Panc1 (cell line): Measurements from ENCODE around the gene TBC1D12. TPM values are rescaled to one million over a fixed set of nuclear protein-coding genes. Genes with fewer than 3 reads are reported as not detected.

Experiments
- ATAC-seq: fragments of 200-7000 bp; cut with Tn5 transposase; 2 replicates; pipeline ENCODE4 v1.9.1; 2020; ENCODE audit warnings: mild to moderate bottlenecking, moderate library complexity
- BruUV-seq: library from RNA; stranded (reverse); fragments of 400-500 nt; replicated peaks from 2 replicates; lab custom pipeline; 2021; lab: Mats Ljungman, UMichigan
- CTCF ChIA-PET: fragments of 300-600 bp; sonication (Branson Sonifier 250); formaldehyde crosslinking; loops from one replicate; lab custom pipeline; 2022; ENCODE audit warnings: antibody characterized with exemption; lab: Charles Lee
- POLR2A ChIA-PET: fragments of 300-600 bp; sonication (Branson Sonifier 250); formaldehyde crosslinking; loops from one replicate; lab custom pipeline; 2022; ENCODE audit warnings: antibody characterized with exemption; lab: Charles Lee
- DNase-seq: peaks from one replicate; pipeline ENCODE4 v3.0.0-alpha.2; 2010; ENCODE audit warnings: low read depth, low spot score
- H3K27ac ChIP-seq: 2 replicates; pipeline ENCODE4 v1.5.1; 2011; ENCODE audit warnings: mild to moderate bottlenecking, low read length, inconsistent platforms
- H3K27me3 ChIP-seq: fragments of 200-500 bp; sonication (Bioruptor generic); 2 replicates; pipeline ENCODE4 v1.6.0; 2014; ENCODE audit warnings: low read length, inconsistent platforms; ENCODE audit not compliant: control insufficient read depth, insufficient read depth
- H3K36me3 ChIP-seq: fragments of 200-500 bp; sonication (Bioruptor generic); 2 replicates; pipeline ENCODE4 v1.5.1; 2014; ENCODE audit warnings: inconsistent platforms, mild to moderate bottlenecking, low read length, moderate library complexity; ENCODE audit not compliant: control insufficient read depth, insufficient read depth
- H3K4me1 ChIP-seq: 2 replicates; pipeline ENCODE4 v1.5.1; 2011; ENCODE audit warnings: inconsistent platforms, mild to moderate bottlenecking, low read length, moderate library complexity; ENCODE audit not compliant: control insufficient read depth, insufficient read depth
- H3K4me3 ChIP-seq, 2 experiments: 2 replicates each; pipeline ENCODE4 v1.5.1; 2011 to 2012; ENCODE audit warnings: low read depth in 2 of 2, low read length in 2 of 2, mild to moderate bottlenecking in 2 of 2, inconsistent platforms in 1 of 2, moderate library complexity in 1 of 2
- H3K9me3 ChIP-seq: fragments of 200-500 bp; sonication (Bioruptor generic); 2 replicates; pipeline ENCODE4 v1.5.1; 2014; ENCODE audit warnings: low read depth, mild to moderate bottlenecking, inconsistent platforms, low read length, moderate library complexity; ENCODE audit not compliant: control insufficient read depth, insufficient read depth
- POLR2AphosphoS5 ChIP-seq: IDR thresholded peaks from 2 replicates; pipeline ENCODE4 v1.6.1; 2012; ENCODE audit warnings: mild to moderate bottlenecking, low read depth, low read length, moderate library complexity
- SIN3A ChIP-seq: IDR thresholded peaks from 2 replicates; pipeline ENCODE4 v1.6.1; 2012; ENCODE audit warnings: low read depth, mild to moderate bottlenecking, low read length, moderate library complexity, borderline replicate concordance; ENCODE audit not compliant: insufficient read depth
- TCF7L2 ChIP-seq: IDR thresholded peaks from 2 replicates; pipeline ENCODE4 v1.6.1; 2011; ENCODE audit warnings: mild to moderate bottlenecking, low read depth, low read length, inconsistent platforms
- in situ Hi-C: cut with HindIII; loops from 2 replicates; pipeline ENCODE4 v1.10.0; 2016; ENCODE audit warnings: low sequenced_read_pairs, low pct_unique_long_range_greater_than_20kb
- intact Hi-C: fragments of 100-400 bp; cut with micrococcal nuclease; formaldehyde crosslinking; loops from one replicate; pipeline ENCODE4 v1.10.0; 2022; ENCODE audit not compliant: unreplicated experiment
- total RNA-seq: library from RNA; stranded (reverse); gene quantifications from one replicate; pipeline ENCODE4 v1.2.1, GENCODE V29; 2021; ENCODE audit not compliant: unreplicated experiment
- TF ChIP-seq, protein P1 (sequence below), 2 experiments: IDR thresholded peaks; 2 replicates each; pipeline ENCODE4 v1.6.1; 2011 to 2012; ENCODE audit warnings: low read depth in 2 of 2, control low read depth in 1 of 2, low read length in 1 of 2, mild to moderate bottlenecking in 1 of 2, moderate library complexity in 1 of 2; ENCODE audit not compliant: insufficient read depth in 1 of 2
- TF ChIP-seq, protein P2 (sequence below): fragments of 450-650 bp; IDR thresholded peaks from 2 replicates; pipeline ENCODE4 v1.5.1; 2017; ENCODE audit warnings: mild to moderate bottlenecking

TBC1D12 gene
- total RNA-seq, 1 experiment from 2014 or later = 23.7 TPM

- BruUV-seq = no TSS peak
- DNase-seq = no peak
- no peak overlapping the region for H3K27ac ChIP-seq
- no peaks in the 10 kb centered on the region for H3K9me3 ChIP-seq
- TF ChIP-seq, protein P1, sequence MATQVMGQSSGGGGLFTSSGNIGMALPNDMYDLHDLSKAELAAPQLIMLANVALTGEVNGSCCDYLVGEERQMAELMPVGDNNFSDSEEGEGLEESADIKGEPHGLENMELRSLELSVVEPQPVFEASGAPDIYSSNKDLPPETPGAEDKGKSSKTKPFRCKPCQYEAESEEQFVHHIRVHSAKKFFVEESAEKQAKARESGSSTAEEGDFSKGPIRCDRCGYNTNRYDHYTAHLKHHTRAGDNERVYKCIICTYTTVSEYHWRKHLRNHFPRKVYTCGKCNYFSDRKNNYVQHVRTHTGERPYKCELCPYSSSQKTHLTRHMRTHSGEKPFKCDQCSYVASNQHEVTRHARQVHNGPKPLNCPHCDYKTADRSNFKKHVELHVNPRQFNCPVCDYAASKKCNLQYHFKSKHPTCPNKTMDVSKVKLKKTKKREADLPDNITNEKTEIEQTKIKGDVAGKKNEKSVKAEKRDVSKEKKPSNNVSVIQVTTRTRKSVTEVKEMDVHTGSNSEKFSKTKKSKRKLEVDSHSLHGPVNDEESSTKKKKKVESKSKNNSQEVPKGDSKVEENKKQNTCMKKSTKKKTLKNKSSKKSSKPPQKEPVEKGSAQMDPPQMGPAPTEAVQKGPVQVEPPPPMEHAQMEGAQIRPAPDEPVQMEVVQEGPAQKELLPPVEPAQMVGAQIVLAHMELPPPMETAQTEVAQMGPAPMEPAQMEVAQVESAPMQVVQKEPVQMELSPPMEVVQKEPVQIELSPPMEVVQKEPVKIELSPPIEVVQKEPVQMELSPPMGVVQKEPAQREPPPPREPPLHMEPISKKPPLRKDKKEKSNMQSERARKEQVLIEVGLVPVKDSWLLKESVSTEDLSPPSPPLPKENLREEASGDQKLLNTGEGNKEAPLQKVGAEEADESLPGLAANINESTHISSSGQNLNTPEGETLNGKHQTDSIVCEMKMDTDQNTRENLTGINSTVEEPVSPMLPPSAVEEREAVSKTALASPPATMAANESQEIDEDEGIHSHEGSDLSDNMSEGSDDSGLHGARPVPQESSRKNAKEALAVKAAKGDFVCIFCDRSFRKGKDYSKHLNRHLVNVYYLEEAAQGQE (IDR thresholded peaks at IDR 0.05; ENCODE audit: insufficient read depth in 1 of 2, low read depth in 2 of 2, low read length in 1 of 2) = no peak
- TF ChIP-seq TCF7L2 (no peak), POLR2AphosphoS5 (no peak), SIN3A (no peak)
- TF ChIP-seq, protein P2, sequence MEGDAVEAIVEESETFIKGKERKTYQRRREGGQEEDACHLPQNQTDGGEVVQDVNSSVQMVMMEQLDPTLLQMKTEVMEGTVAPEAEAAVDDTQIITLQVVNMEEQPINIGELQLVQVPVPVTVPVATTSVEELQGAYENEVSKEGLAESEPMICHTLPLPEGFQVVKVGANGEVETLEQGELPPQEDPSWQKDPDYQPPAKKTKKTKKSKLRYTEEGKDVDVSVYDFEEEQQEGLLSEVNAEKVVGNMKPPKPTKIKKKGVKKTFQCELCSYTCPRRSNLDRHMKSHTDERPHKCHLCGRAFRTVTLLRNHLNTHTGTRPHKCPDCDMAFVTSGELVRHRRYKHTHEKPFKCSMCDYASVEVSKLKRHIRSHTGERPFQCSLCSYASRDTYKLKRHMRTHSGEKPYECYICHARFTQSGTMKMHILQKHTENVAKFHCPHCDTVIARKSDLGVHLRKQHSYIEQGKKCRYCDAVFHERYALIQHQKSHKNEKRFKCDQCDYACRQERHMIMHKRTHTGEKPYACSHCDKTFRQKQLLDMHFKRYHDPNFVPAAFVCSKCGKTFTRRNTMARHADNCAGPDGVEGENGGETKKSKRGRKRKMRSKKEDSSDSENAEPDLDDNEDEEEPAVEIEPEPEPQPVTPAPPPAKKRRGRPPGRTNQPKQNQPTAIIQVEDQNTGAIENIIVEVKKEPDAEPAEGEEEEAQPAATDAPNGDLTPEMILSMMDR = no peak
- intact Hi-C loops = no loop called here
- no peak overlapping the region for H3K4me3 ChIP-seq
- in situ Hi-C loops = no loop called here
- ChIA-PET CTCF (interaction anchor here (0.6 kb wide), 1 partner anchor 37 kb away, joined by 3 read pairs; no protein-coding TSS in a partner anchor), POLR2A (interaction anchor here (0.6 kb wide), 1 partner anchor 26 kb away, joined by 6 read pairs; no protein-coding TSS in a partner anchor)
- H3K27me3 ChIP-seq = no peaks in the 10 kb centered on the region
- no peaks in the 10 kb centered on the region for H3K36me3 ChIP-seq
- peaks cover 26% of the 10 kb centered on the region for H3K4me1 ChIP-seq
- no peak for ATAC-seq
Observed at GRCh38 chr10:94417321-94417720, 15.0 kb downstream of the TBC1D12 start.

DNA sequence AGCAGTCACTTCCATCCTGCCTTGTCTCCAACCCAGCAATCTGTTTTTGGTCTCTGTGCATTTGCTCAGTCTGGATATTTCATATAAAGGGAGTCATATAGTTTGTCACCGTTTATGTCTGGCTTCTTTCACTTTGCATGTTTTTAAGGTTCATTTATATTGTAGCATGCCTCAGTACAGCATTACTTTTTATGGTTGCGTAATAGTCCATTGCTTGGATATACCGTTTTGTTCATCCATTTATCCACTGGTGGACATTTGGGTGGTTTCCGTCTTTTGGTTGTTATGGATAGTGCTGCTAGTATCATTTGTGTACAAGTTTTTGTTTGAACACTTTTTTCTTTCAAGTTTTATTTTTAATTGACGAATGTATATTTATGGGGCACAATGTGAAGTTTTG is 18.2 kb downstream of the TBC1D12 start:
- ATAC-seq = no peak
- BruUV-seq = no TSS peak
- Histone ChIP-seq H3K4me1 (peaks cover 14% of the 10 kb centered on the region; the same call in 1 of the 2 replicates), H3K27me3 (no peaks in the 10 kb centered on the region), H3K4me3 (no peak overlapping the region), H3K36me3 (no peaks in the 10 kb centered on the region), H3K27ac (no peak overlapping the region), H3K9me3 (peaks cover 13% of the 10 kb centered on the region)
- in situ Hi-C loops = no loop called here
- CTCF ChIA-PET = no interaction called here
- no peak for DNase-seq
- intact Hi-C loops = no loop called here
- POLR2A ChIA-PET = no interaction called here
- TF ChIP-seq TCF7L2 (no peak), SIN3A (no peak), POLR2AphosphoS5 (no peak)
- TF ChIP-seq, protein P2 = no peak
- TF ChIP-seq, protein P1 (IDR thresholded peaks at IDR 0.05; ENCODE audit: insufficient read depth in 1 of 2, low read depth in 2 of 2, low read length in 1 of 2) = no peak
